WI38 (cell line): ENCODE measurements around the gene ARHGEF28.
A peak's percentile ranks its signal among the peaks of the same experiment; 100 is the strongest.

Source experiments
- H3K4me3 ChIP-seq: 2 replicates; pipeline ENCODE4 v1.5.1; 2011; ENCODE audit warnings: low read depth, mild to moderate bottlenecking, control low read depth, low read length
- TF ChIP-seq, protein P1 (sequence below): IDR thresholded peaks from 2 replicates; pipeline ENCODE4 v1.5.1; 2012; ENCODE audit warnings: low read depth, mild to moderate bottlenecking, control low read depth, low read length

The ARHGEF28 gene

DNA sequence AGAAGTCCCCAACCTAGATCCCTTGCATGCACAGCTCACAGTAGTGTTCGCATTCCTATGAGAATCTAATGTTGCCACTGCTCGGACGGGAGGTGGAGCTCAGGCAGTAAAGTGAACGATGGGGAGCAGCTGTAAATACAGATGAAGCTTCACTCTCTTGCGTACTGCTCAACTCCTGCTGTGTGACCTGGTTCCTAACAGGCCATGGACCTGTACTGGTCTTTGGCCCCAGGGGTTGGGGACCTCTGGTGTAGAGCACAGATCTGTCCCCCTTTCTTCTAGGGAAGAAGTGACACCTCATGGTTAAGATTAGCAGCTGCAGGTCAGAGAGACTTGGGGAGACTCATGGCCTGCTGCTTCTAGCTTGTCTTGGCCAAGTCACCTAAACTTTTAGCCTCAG, 7.1 kb downstream of the ARHGEF28 start:
- H3K4me3 ChIP-seq = no peak overlapping the region
- TF ChIP-seq, protein P1, sequence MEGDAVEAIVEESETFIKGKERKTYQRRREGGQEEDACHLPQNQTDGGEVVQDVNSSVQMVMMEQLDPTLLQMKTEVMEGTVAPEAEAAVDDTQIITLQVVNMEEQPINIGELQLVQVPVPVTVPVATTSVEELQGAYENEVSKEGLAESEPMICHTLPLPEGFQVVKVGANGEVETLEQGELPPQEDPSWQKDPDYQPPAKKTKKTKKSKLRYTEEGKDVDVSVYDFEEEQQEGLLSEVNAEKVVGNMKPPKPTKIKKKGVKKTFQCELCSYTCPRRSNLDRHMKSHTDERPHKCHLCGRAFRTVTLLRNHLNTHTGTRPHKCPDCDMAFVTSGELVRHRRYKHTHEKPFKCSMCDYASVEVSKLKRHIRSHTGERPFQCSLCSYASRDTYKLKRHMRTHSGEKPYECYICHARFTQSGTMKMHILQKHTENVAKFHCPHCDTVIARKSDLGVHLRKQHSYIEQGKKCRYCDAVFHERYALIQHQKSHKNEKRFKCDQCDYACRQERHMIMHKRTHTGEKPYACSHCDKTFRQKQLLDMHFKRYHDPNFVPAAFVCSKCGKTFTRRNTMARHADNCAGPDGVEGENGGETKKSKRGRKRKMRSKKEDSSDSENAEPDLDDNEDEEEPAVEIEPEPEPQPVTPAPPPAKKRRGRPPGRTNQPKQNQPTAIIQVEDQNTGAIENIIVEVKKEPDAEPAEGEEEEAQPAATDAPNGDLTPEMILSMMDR = no peak

DNA sequence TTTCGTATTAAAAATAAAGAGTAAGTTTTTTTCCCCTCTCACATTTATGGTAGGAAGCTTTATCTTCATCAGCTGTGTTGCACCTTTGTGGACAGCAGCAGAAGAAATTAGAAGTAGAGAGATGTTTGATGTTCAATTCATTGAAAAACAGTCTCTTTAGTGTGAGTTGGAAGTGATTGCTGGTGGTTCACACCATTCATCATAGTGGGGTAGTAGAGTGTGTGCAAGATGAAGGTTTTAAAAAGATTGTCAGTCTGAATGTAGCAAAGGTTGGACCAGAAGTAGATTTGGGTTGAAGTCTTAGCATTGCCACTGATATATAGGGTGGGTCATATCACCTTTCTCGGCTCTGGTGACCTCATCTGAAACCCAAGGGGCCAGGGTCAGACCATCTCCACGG, 10.4 kb downstream of the ARHGEF28 start:
- TF ChIP-seq, protein P1 = no peak
- no peak overlapping the region for H3K4me3 ChIP-seq

DNA sequence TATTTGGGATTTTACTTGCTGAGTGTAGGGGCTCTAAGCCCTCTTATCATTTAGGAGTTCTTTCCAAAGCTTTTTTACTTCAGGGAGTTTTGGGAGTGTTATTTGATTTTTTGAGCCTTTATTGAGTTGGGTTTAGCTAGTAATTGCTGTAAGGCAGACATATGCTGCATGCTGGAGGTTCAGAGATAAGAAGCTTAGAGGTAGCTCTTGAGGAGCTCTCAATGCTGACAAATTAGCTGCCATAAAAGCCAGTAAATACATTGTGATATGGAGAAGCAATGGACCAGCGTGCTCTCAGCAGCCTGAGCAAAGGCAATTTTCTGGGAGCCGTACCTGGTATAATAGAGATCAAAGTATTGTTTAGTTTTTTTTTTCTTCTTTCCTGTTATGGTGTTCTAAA, 11.6 kb downstream of the ARHGEF28 start:
- TF ChIP-seq, protein P1 = no peak
- no peak overlapping the region for H3K4me3 ChIP-seq

DNA sequence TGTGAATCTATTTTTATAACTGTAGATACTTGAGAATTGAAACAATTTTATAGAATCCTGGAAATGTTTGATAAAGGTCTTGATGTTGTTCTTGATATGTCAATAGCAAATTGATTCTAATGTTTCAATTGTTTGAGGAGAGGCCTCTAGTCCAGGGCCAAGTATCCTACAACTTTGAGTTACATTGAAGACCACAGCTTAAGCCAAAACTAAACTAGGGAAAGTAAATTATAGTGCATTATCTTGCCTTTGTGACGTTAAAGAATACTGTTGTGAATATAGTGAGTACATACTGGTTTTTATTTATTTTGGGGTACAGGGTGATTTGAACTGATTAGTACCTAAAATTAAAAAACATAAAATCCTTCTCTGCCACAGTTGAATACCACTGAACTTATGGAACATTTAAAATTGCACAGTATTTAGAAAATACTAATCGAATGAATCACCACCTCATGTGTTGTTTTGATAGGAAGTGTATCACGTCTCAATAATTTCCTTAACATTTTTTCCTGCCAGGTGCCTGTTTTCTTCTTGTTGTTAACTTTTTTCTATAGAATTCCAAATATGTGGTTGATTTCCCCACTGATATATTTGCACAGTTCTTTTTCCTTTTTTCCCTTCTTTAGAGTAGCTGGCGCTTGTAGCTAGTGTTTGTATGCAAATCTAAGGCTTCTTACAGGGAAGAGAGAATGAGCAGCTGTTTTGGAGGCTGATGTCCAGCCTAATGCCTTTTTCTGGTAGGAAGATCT, 12.5 kb downstream of the ARHGEF28 start:
- TF ChIP-seq, protein P1 = no peak
- H3K4me3 ChIP-seq = peak overlapping the region; percentile 12; the same call in 1 of the 2 replicates

DNA sequence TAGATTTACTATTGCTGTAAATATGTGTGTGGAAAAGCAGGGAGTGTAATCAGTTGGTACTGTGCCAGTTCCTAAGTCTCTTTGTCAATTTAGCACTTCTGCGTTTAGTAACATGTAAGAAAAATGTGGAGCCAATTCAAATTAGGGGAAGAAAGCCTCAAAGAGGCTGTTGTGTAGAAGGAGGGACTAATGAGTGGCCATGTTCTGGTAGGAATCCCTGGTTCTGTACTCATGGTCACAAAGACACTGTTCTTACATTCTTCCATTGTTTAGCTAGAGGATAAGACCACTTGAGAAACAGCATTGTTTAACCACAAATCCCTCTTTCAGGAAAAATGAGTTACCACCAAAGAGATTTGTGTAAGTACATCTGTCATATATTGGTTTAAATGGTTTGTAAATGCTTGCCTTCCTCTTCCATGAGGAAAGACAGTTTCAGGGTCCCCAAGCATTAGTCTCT, 14.9 kb downstream of the ARHGEF28 start:
- TF ChIP-seq, protein P1 = no peak
- H3K4me3 ChIP-seq = no peak overlapping the region

DNA sequence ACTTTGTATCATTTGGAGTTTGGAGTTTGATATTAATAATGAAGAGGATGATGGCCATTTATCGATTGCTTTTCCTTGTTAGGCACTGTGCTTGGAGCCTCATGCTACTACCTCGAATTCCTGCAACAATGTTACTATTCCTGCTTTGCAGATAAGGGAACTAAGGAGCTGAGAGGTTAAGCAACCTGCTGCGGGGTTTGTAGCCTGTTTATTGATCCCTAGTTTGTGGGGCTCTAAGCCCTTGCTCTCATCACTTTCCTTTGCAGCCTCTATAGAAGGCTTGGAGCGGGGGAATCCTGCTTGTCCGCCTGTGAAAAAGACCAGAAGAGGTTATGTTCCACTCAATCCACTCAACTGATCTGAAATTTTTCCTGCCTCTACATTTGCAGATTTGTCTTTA, 15.8 kb downstream of the ARHGEF28 start:
- H3K4me3 ChIP-seq = no peak overlapping the region
- TF ChIP-seq, protein P1 = no peak

DNA sequence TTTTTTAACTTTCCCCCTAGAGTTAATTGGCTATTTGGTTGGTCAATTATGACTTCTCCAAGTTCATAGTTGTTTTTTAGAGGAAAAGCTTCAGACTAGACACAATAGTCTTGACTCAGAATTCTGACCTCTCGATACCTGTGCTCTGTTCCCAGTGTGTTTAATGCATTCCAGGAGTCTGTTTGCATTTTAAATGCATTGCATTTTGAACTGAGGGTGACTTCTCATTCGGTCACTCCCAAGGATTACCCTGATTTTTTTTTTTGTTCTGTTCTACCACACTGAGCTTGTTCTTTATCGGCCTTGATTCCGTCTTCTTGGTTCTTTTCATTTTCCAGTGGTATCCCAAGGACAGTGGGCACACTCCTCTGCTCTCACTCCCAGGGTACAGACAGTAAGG, 16.3 kb downstream of the ARHGEF28 start:
- TF ChIP-seq, protein P1 = no peak
- no peak overlapping the region for H3K4me3 ChIP-seq
